ENCODE data around the gene NOS3. TPM values are rescaled to one million over a fixed set of nuclear protein-coding genes. Genes with fewer than 3 reads are reported as not detected.

Gene NOS3
- total and polyA plus RNA-seq, 2 donors (not counting 3 experiments of a cell fraction or from before 2014, with no cell fraction given) = 82.8 to 95.1 TPM

DNA sequence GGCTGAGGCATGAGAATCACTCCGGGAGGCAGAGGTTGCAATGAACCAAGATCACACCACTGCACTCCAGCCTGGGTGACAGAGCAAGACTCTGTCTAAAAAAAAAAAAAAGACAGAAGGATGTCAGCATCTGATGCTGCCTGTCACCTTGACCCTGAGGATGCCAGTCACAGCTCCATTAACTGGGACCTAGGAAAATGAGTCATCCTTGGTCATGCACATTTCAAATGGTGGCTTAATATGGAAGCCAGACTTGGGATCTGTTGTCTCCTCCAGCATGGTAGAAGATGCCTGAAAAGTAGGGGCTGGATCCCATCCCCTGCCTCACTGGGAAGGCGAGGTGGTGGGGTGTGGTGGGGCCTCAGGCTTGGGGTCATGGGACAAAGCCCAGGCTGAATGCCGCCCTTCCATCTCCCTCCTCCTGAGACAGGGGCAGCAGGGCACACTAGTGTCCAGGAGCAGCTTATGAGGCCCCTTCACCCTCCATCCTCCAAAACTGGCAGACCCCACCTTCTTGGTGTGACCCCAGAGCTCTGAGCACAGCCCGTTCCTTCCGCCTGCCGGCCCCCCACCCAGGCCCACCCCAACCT lies 1.3 kb downstream of the NOS3 start:
- TF ChIP-seq FOS (IDR thresholded peaks at IDR 0.05; ENCODE audit: borderline replicate concordance, insufficient read depth, low read length) (no peak), JUN (IDR thresholded peaks at IDR 0.05; ENCODE audit: borderline replicate concordance, insufficient read depth, insufficient read length, low read depth) (peak; percentile 33)
- TF ChIP-seq, protein P1, sequence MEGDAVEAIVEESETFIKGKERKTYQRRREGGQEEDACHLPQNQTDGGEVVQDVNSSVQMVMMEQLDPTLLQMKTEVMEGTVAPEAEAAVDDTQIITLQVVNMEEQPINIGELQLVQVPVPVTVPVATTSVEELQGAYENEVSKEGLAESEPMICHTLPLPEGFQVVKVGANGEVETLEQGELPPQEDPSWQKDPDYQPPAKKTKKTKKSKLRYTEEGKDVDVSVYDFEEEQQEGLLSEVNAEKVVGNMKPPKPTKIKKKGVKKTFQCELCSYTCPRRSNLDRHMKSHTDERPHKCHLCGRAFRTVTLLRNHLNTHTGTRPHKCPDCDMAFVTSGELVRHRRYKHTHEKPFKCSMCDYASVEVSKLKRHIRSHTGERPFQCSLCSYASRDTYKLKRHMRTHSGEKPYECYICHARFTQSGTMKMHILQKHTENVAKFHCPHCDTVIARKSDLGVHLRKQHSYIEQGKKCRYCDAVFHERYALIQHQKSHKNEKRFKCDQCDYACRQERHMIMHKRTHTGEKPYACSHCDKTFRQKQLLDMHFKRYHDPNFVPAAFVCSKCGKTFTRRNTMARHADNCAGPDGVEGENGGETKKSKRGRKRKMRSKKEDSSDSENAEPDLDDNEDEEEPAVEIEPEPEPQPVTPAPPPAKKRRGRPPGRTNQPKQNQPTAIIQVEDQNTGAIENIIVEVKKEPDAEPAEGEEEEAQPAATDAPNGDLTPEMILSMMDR (IDR thresholded peaks at IDR 0.05; ENCODE audit: extremely low read depth in 1 of 2, insufficient read depth in 1 of 2, low read depth in 1 of 2, low read length in 2 of 2) = no peak
- dilution Hi-C loops (cut with MboI; ENCODE audit: extremely low pct_ligation_motif_present, low sequenced_read_pairs) (no loop called here), intact Hi-C loops (cut with micrococcal nuclease) (loop anchor here (2.0 to 5.0 kb wide), 2 partner anchors 541 to 625 kb away; partner anchors contain the start of genes GIMAP8 and REPIN1)
- H3K27me3 ChIP-seq (ENCODE audit: control insufficient read depth in 2 of 2, insufficient read depth in 2 of 2, low read length in 2 of 2) = no peaks in the 10 kb centered on the region
- FAIRE-seq (peak; percentile 44), DNase-seq (ENCODE audit: low read depth, low spot score) (no peak)
- no peak overlapping the region for H3K4me3 ChIP-seq (replicated peaks in 1 of 3; ENCODE audit: insufficient read depth in 1 of 3, low read depth in 1 of 3, low read length in 3 of 3)
- POLR2A ChIA-PET = interaction anchor here (0.6 to 0.7 kb wide), 2 partner anchors 16 to 554 kb away, joined by 3 to 7 read pairs; no protein-coding TSS in a partner anchor
- H3K9me1 ChIP-seq (replicated peaks; ENCODE audit: control insufficient read depth, extremely low read depth, insufficient read depth, low read length) = no peaks in the 10 kb centered on the region
- H3K4me2 ChIP-seq (ENCODE audit: insufficient read depth, low read length) = no peak overlapping the region
- peaks cover 7% of the 10 kb centered on the region for H3K79me2 ChIP-seq (ENCODE audit: control insufficient read depth, insufficient read depth, low read length)
- H3K9ac ChIP-seq (replicated peaks; ENCODE audit: extremely low read depth, insufficient read depth, low read length) = no peak overlapping the region
- no peak overlapping the region for H3K27ac ChIP-seq (ENCODE audit: insufficient read depth, low read depth, low read length)
- peak overlapping the region; percentile 39 for H2AFZ ChIP-seq (ENCODE audit: low read depth, low read length)
- peaks cover 41% of the 10 kb centered on the region for H3K4me1 ChIP-seq (ENCODE audit: control insufficient read depth, extremely low read depth, insufficient read depth, low read length)
- H4K20me1 ChIP-seq (replicated peaks; ENCODE audit: control insufficient read depth, extremely low read depth, insufficient read depth, low read length) = no peaks in the 10 kb centered on the region
- peaks cover 0 to under 1% of the 10 kb centered on the region in 2 experiments for H3K36me3 ChIP-seq (ENCODE audit: control insufficient read depth in 2 of 2, extremely low read depth in 1 of 2, insufficient read depth in 2 of 2, low read length in 2 of 2)
- CTCF ChIA-PET = interaction anchor here (0.6 to 4.0 kb wide), 7 partner anchors 8 to 123 kb away, joined by 4 to 68 read pairs (median 5); partner anchors contain the start of gene ABCB8
- BruUV-seq (replicated peaks) = no TSS peak
- peaks cover 2% of the 10 kb centered on the region for H3K9me3 ChIP-seq (replicated peaks; ENCODE audit: control insufficient read depth, insufficient read depth, low read length)
